Stomach (tissue), 4 donors: Measurements from ENCODE around the gene TRPC5OS.

Experiments
- CTCF ChIP-seq, 7 experiments: fragments of 450-650 bp in 4 of 7; fragments of 200-600 bp in 3 of 7; sonication (generic) in 3 of 7; IDR thresholded peaks; one replicate each; pipeline ENCODE4 v1.5.1; 2016 to 2019; ENCODE audit warnings: antibody characterized with exemption in 7 of 7, control low read depth in 2 of 7, mild to moderate bottlenecking in 1 of 7
- EP300 ChIP-seq: sonication (generic); formaldehyde crosslinking; IDR thresholded peaks from one replicate; pipeline ENCODE4 v1.6.1; 2017; ENCODE audit warnings: antibody characterized with exemption
- POLR2A ChIP-seq, 4 donors: fragments of 450-650 bp; IDR thresholded peaks; one replicate each; pipeline ENCODE4 v1.6.1; 2016; ENCODE audit warnings: antibody characterized with exemption in 4 of 4, control low read depth in 2 of 4, mild to moderate bottlenecking in 1 of 4, moderate library complexity in 1 of 4
- POLR2AphosphoS5 ChIP-seq, 3 donors: sonication (generic); formaldehyde crosslinking; IDR thresholded peaks; one replicate each; pipeline ENCODE4 v1.6.1; 2016; ENCODE audit warnings: antibody characterized with exemption in 3 of 3

GRCh38 chrX:111830571-111830970, 45.4 kb upstream of the TRPC5OS start:
- TF ChIP-seq EP300 (no peak), CTCF (IDR thresholded peaks at IDR 0.05) (no peak), POLR2A (IDR thresholded peaks at IDR 0.05) (no peak), POLR2AphosphoS5 (IDR thresholded peaks at IDR 0.05) (no peak)
